MCF 10A (cell line): Measurements from ENCODE around the gene TRIM9. TPM values are rescaled to one million over a fixed set of nuclear protein-coding genes. Genes with fewer than 3 reads are reported as not detected.

Experiments used
- BruUV-seq: library from RNA; stranded (reverse); fragments of 400-500 nt; replicated peaks from 2 replicates; lab custom pipeline; 2021; lab: Mats Ljungman, UMichigan
- CTCF ChIA-PET: fragments of 300-600 bp; sonication (Branson Sonifier 250); formaldehyde crosslinking; extraction: SDS; loops from one replicate; lab custom pipeline; 2021; ENCODE audit warnings: antibody characterized with exemption, inconsistent platforms; lab: Yijun Ruan, JAX
- POLR2A ChIA-PET: fragments of 300-600, 350-650 bp; sonication (Branson Sonifier 250); formaldehyde crosslinking; extraction: SDS; loops from one replicate; lab custom pipeline; 2020; ENCODE audit warnings: antibody characterized with exemption, inconsistent platforms; lab: Yijun Ruan, JAX
- DNase-seq: peaks from one replicate; pipeline ENCODE4 v3.0.0-alpha.2; 2018; ENCODE audit not compliant: unreplicated experiment
- H3K27ac Mint-ChIP-seq: one replicate; pipeline ENCODE4 v1.8.0; 2022; ENCODE audit warnings: mild to moderate bottlenecking, low read depth, mixed read lengths; ENCODE audit not compliant: unreplicated experiment
- H3K27me3 Mint-ChIP-seq: one replicate; pipeline ENCODE4 v1.8.0; 2022; ENCODE audit warnings: mixed read lengths; ENCODE audit not compliant: insufficient read depth, unreplicated experiment
- H3K36me3 Mint-ChIP-seq: one replicate; pipeline ENCODE4 v1.8.0; 2022; ENCODE audit warnings: mild to moderate bottlenecking, moderate library complexity, mixed read lengths; ENCODE audit not compliant: insufficient read depth, unreplicated experiment
- H3K4me1 Mint-ChIP-seq: one replicate; pipeline ENCODE4 v1.8.0; 2022; ENCODE audit warnings: mixed read lengths; ENCODE audit not compliant: insufficient read depth, unreplicated experiment
- H3K4me3 Mint-ChIP-seq: one replicate; pipeline ENCODE4 v1.8.0; 2022; ENCODE audit warnings: mild to moderate bottlenecking, moderate library complexity, mixed read lengths; ENCODE audit not compliant: unreplicated experiment
- H3K9me3 Mint-ChIP-seq: one replicate; pipeline ENCODE4 v1.8.0; 2022; ENCODE audit warnings: mixed read lengths; ENCODE audit not compliant: unreplicated experiment
- intact Hi-C: fragments of 100-400 bp; cut with micrococcal nuclease; formaldehyde crosslinking; loops from 2 replicates; pipeline ENCODE4 v1.14.1; 2022
- total RNA-seq: library from RNA; stranded (reverse); gene quantifications from 2 replicates; pipeline ENCODE4 v1.2.3, GENCODE V29; 2022
- TF ChIP-seq, protein P1 (sequence below): fragments of 200-600 bp; IDR thresholded peaks from one replicate; pipeline ENCODE4 v1.8.0; 2022; ENCODE audit warnings: antibody characterized with exemption, mild to moderate bottlenecking; ENCODE audit not compliant: unreplicated experiment

TRIM9 gene
- total RNA-seq, 1 experiment from 2014 or later = 0.19 TPM

GRCh38 chr14:51070726-51071125 is 24.2 kb downstream of the TRIM9 start:
- H3K9me3 Mint-ChIP-seq = no peaks in the 10 kb centered on the region
- no peaks in the 10 kb centered on the region for H3K4me1 Mint-ChIP-seq
- H3K27me3 Mint-ChIP-seq = no peaks in the 10 kb centered on the region
- H3K4me3 Mint-ChIP-seq = no peak overlapping the region
- BruUV-seq = no TSS peak
- ChIA-PET POLR2A (no interaction called here), CTCF (no interaction called here)
- no peak overlapping the region for H3K27ac Mint-ChIP-seq
- no peak for DNase-seq
- intact Hi-C loops = no loop called here
- TF ChIP-seq, protein P1, sequence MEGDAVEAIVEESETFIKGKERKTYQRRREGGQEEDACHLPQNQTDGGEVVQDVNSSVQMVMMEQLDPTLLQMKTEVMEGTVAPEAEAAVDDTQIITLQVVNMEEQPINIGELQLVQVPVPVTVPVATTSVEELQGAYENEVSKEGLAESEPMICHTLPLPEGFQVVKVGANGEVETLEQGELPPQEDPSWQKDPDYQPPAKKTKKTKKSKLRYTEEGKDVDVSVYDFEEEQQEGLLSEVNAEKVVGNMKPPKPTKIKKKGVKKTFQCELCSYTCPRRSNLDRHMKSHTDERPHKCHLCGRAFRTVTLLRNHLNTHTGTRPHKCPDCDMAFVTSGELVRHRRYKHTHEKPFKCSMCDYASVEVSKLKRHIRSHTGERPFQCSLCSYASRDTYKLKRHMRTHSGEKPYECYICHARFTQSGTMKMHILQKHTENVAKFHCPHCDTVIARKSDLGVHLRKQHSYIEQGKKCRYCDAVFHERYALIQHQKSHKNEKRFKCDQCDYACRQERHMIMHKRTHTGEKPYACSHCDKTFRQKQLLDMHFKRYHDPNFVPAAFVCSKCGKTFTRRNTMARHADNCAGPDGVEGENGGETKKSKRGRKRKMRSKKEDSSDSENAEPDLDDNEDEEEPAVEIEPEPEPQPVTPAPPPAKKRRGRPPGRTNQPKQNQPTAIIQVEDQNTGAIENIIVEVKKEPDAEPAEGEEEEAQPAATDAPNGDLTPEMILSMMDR = no peak
- H3K36me3 Mint-ChIP-seq = peaks cover 6% of the 10 kb centered on the region

GRCh38 chr14:51069055-51069454 is 25.9 kb downstream of the TRIM9 start:
- H3K27me3 Mint-ChIP-seq = no peaks in the 10 kb centered on the region
- ChIA-PET CTCF (no interaction called here), POLR2A (no interaction called here)
- no peaks in the 10 kb centered on the region for H3K9me3 Mint-ChIP-seq
- H3K4me1 Mint-ChIP-seq = no peaks in the 10 kb centered on the region
- TF ChIP-seq, protein P1 = no peak
- peak; percentile 11 for DNase-seq
- BruUV-seq = no TSS peak
- H3K4me3 Mint-ChIP-seq = no peak overlapping the region
- intact Hi-C loops = no loop called here
- H3K27ac Mint-ChIP-seq = no peak overlapping the region
- peaks cover 6% of the 10 kb centered on the region for H3K36me3 Mint-ChIP-seq

DNA sequence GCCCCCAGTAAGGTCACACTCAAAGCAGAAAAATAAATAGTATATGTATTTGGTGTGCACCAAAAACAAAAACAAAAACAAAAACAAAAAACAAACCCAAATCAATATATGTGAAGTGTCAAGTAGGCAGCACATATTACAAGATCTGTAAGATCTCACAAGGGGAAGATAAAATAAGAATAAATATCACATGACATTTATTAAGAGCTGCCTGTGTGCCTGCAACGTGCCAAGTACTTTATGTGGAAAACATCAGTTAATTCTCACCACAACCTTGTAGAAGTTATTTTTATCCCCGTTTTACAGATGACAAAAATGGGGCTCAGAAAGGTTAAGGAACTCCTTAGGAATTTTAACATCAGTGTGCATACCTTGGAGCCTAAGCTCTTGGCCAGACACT is 26.6 kb downstream of the TRIM9 start:
- no peak overlapping the region for H3K27ac Mint-ChIP-seq
- CTCF ChIA-PET = interaction anchor here (0.5 to 0.8 kb wide), 2 partner anchors 14 to 217 kb away, joined by 3 read pairs; no protein-coding TSS in a partner anchor
- no peak for DNase-seq
- intact Hi-C loops = no loop called here
- no peak overlapping the region for H3K4me3 Mint-ChIP-seq
- H3K9me3 Mint-ChIP-seq = peaks cover 2% of the 10 kb centered on the region
- H3K36me3 Mint-ChIP-seq = no peaks in the 10 kb centered on the region
- no TSS peak for BruUV-seq
- H3K4me1 Mint-ChIP-seq = no peaks in the 10 kb centered on the region
- no peaks in the 10 kb centered on the region for H3K27me3 Mint-ChIP-seq
- POLR2A ChIA-PET = no interaction called here
- TF ChIP-seq, protein P1 = no peak

DNA sequence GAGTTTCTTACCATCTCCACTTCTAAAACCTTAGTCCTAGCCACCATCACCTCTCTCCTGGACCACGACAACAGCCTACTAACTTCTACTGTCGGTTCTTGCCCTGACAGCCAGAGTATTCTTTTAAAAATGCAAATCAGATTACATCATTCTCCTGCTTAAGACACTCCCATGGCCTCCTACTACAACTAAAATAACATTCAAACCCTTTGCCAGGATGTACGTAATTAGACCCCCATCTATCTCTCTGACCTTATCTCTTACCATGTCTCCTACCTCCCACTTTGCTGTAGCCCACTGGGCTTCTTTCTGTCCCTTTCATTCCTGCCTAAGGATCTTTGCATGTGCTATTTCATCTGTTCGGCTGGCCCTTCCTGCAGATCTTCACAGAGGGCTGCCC is 27.6 kb downstream of the TRIM9 start:
- TF ChIP-seq, protein P1 = no peak
- H3K4me3 Mint-ChIP-seq = no peak overlapping the region
- ChIA-PET CTCF (interaction anchor here (0.6 kb wide), 1 partner anchor 20 kb away, joined by 3 read pairs; no protein-coding TSS in a partner anchor), POLR2A (no interaction called here)
- no peaks in the 10 kb centered on the region for H3K36me3 Mint-ChIP-seq
- BruUV-seq = no TSS peak
- DNase-seq = no peak
- H3K27me3 Mint-ChIP-seq = no peaks in the 10 kb centered on the region
- intact Hi-C loops = no loop called here
- H3K4me1 Mint-ChIP-seq = no peaks in the 10 kb centered on the region
- no peak overlapping the region for H3K27ac Mint-ChIP-seq
- H3K9me3 Mint-ChIP-seq = peaks cover 12% of the 10 kb centered on the region
